IMR-90 (cell line): Measurements from ENCODE around the gene ITGB5. TPM values are rescaled to one million over a fixed set of nuclear protein-coding genes. Genes with fewer than 3 reads are reported as not detected.

Experiments
- ATAC-seq: fragments of 200-7000 bp; cut with Tn5 transposase; 2 replicates; pipeline ENCODE4 v1.9.1; 2020; ENCODE audit warnings: low read depth, mild to moderate bottlenecking, moderate library complexity
- BruUV-seq: library from RNA; stranded (reverse); fragments of 400-500 nt; replicated peaks from 2 replicates; lab custom pipeline; 2021; lab: Mats Ljungman, UMichigan
- CTCF ChIA-PET: fragments of 300-600 bp; formaldehyde crosslinking; extraction: SDS; loops from one replicate; lab custom pipeline; 2021; ENCODE audit warnings: antibody characterized with exemption; lab: Yijun Ruan, JAX
- POLR2A ChIA-PET: fragments of 300-600 bp; sonication (Branson Sonifier 250); formaldehyde crosslinking; loops from one replicate; lab custom pipeline; 2022; ENCODE audit warnings: antibody characterized with exemption; ENCODE audit not compliant: unreplicated experiment; lab: Charles Lee
- DNase-seq: peaks from one replicate; pipeline ENCODE4 v3.0.0; 2013
- H2AFZ ChIP-seq: replicated peaks from 2 replicates; pipeline ENCODE3; 2013; ENCODE audit warnings: low read length, mild to moderate bottlenecking; ENCODE audit not compliant: poor library complexity
- H2AK5ac ChIP-seq: 2 replicates; pipeline ENCODE4 v1.6.1; 2013; ENCODE audit warnings: low read depth, low read length, inconsistent platforms
- H2AK9ac ChIP-seq: replicated peaks from 2 replicates; pipeline ENCODE3; 2013; ENCODE audit warnings: mild to moderate bottlenecking, low read depth, low read length, moderate library complexity; ENCODE audit not compliant: poor library complexity
- H2BK120ac ChIP-seq: 2 replicates; pipeline ENCODE4 v1.6.1; 2013; ENCODE audit warnings: low read depth, low read length, inconsistent platforms
- H2BK15ac ChIP-seq: 3 replicates; pipeline ENCODE4 v1.6.1; 2013; ENCODE audit warnings: low read depth, low read length, inconsistent platforms
- H2BK20ac ChIP-seq: 2 replicates; pipeline ENCODE4 v1.6.1; 2013; ENCODE audit warnings: low read depth, mild to moderate bottlenecking, inconsistent platforms, low read length, moderate library complexity
- H2BK5ac ChIP-seq: 2 replicates; pipeline ENCODE4 v1.6.1; 2013; ENCODE audit warnings: mild to moderate bottlenecking, low read depth, low read length, inconsistent platforms; ENCODE audit not compliant: poor library complexity, severe bottlenecking
- H3K14ac ChIP-seq: replicated peaks from 2 replicates; pipeline ENCODE4 v1.6.1; 2013; ENCODE audit warnings: low read depth, low read length, inconsistent platforms
- H3K18ac ChIP-seq: 2 replicates; pipeline ENCODE4 v1.6.1; 2013; ENCODE audit warnings: low read depth, low read length, control low read depth
- H3K23ac ChIP-seq: 2 replicates; pipeline ENCODE4 v1.6.1; 2013; ENCODE audit warnings: low read depth, low read length, inconsistent platforms
- H3K27ac ChIP-seq: 2 replicates; pipeline ENCODE4 v1.5.1; 2013; ENCODE audit warnings: mild to moderate bottlenecking, control low read depth, low read length; ENCODE audit not compliant: insufficient read depth
- H3K27me3 ChIP-seq: 2 replicates; pipeline ENCODE4 v1.6.1; 2013; ENCODE audit warnings: low read length; ENCODE audit not compliant: control insufficient read depth, insufficient read depth
- H3K36me3 ChIP-seq: 2 replicates; pipeline ENCODE4 v1.6.1; 2013; ENCODE audit warnings: low read length, mixed read lengths; ENCODE audit not compliant: control insufficient read depth, insufficient read depth
- H3K4ac ChIP-seq: 2 replicates; pipeline ENCODE4 v1.6.1; 2013; ENCODE audit warnings: low read depth, low read length, inconsistent platforms
- H3K4me1 ChIP-seq: 2 replicates; pipeline ENCODE4 v1.6.1; 2013; ENCODE audit warnings: low read length, mixed read lengths; ENCODE audit not compliant: control insufficient read depth, insufficient read depth
- H3K4me2 ChIP-seq: 2 replicates; pipeline ENCODE4 v1.6.1; 2013; ENCODE audit warnings: low read depth, mild to moderate bottlenecking, control low read depth, low read length, moderate library complexity
- H3K4me3 ChIP-seq: 2 replicates; pipeline ENCODE4 v1.5.1; 2013; ENCODE audit warnings: low read depth, mild to moderate bottlenecking, control low read depth, low read length, moderate library complexity; ENCODE audit not compliant: insufficient read depth
- H3K56ac ChIP-seq: 2 replicates; pipeline ENCODE4 v1.6.1; 2013; ENCODE audit warnings: low read length, inconsistent platforms; ENCODE audit not compliant: insufficient read depth; ENCODE audit errors: extremely low read depth
- H3K79me1 ChIP-seq, 2 experiments: 2 replicates each; pipeline ENCODE4 v1.6.1; 2013; ENCODE audit warnings: low read length in 2 of 2, inconsistent platforms in 1 of 2, low read depth in 1 of 2
- H3K9ac ChIP-seq: 2 replicates; pipeline ENCODE4 v1.6.1; 2013; ENCODE audit warnings: low read depth, low read length, control low read depth
- H3K9me1 ChIP-seq: 2 replicates; pipeline ENCODE4 v1.6.1; 2013; ENCODE audit warnings: low read length, inconsistent platforms; ENCODE audit not compliant: insufficient read depth
- H3K9me3 ChIP-seq: 2 replicates; pipeline ENCODE4 v1.6.1; 2013; ENCODE audit warnings: low read length; ENCODE audit not compliant: control insufficient read depth, insufficient read depth
- H4K20me1 ChIP-seq: 2 replicates; pipeline ENCODE4 v1.6.1; 2013; ENCODE audit warnings: low read length, inconsistent platforms; ENCODE audit not compliant: insufficient read depth
- H4K5ac ChIP-seq: 2 replicates; pipeline ENCODE4 v1.6.1; 2013; ENCODE audit warnings: mild to moderate bottlenecking, low read depth, low read length, control low read depth
- H4K8ac ChIP-seq, 2 experiments: 2 replicates each; pipeline ENCODE4 v1.6.1; 2013; ENCODE audit warnings: low read depth in 2 of 2, low read length in 2 of 2, control low read depth in 1 of 2, inconsistent platforms in 1 of 2
- H4K91ac ChIP-seq: 2 replicates; pipeline ENCODE4 v1.6.1; 2013; ENCODE audit warnings: low read depth, low read length, inconsistent platforms; ENCODE audit not compliant: insufficient read depth
- BHLHE40 ChIP-seq: fragments of 150-350 bp; IDR thresholded peaks from 2 replicates; pipeline ENCODE4 v1.6.1; 2016; ENCODE audit warnings: mild to moderate bottlenecking, low read depth, low read length
- MAZ ChIP-seq: IDR thresholded peaks from 2 replicates; pipeline ENCODE4 v1.6.1; 2012; ENCODE audit warnings: low read depth, mild to moderate bottlenecking, low read length, improper control_type of control experiment, moderate library complexity, borderline replicate concordance
- MXI1 ChIP-seq: IDR thresholded peaks from 2 replicates; pipeline ENCODE4 v1.6.1; 2012; ENCODE audit warnings: low read depth, mild to moderate bottlenecking, low read length, moderate library complexity, borderline replicate concordance
- RCOR1 ChIP-seq: IDR thresholded peaks from 2 replicates; pipeline ENCODE4 v1.6.1; 2012; ENCODE audit warnings: mild to moderate bottlenecking, low read length, improper control_type of control experiment; ENCODE audit not compliant: insufficient replicate concordance
- RFX5 ChIP-seq: IDR thresholded peaks from 2 replicates; pipeline ENCODE4 v1.8.0; 2012; ENCODE audit warnings: low read depth, mild to moderate bottlenecking, low read length, moderate library complexity
- SMC3 ChIP-seq: fragments of 150-350 bp; IDR thresholded peaks from 2 replicates; pipeline ENCODE4 v1.6.1; 2016; ENCODE audit warnings: low read depth, mild to moderate bottlenecking, antibody characterized with exemption, low read length, moderate library complexity
- WGBS, 2 experiments: methylation state at CpG; one replicate each; pipeline versions ENCODE4 v1.1.5 to v1.1.7; 2013; ENCODE audit warnings: missing lambda C conversion rate in 2 of 2; ENCODE audit not compliant: insufficient read length in 1 of 2; ENCODE audit errors: extremely low coverage in 2 of 2; 5-methylcytosine and 5-hydroxymethylcytosine counted together
- dilution Hi-C: fragments of 300-500 bp; cut with HindIII; formaldehyde crosslinking; loops from one replicate; pipeline ENCODE4 v1.14.3; 2018; ENCODE audit warnings: low sequenced_read_pairs; ENCODE audit not compliant: unreplicated experiment
- in situ Hi-C: fragments of 300-500 bp; cut with MboI; formaldehyde crosslinking; loops from 3 replicates; pipeline ENCODE4 v1.14.3; 2019; ENCODE audit warnings: low sequenced_read_pairs, inconsistent platforms, mixed read lengths
- intact Hi-C: fragments of 100-400 bp; cut with micrococcal nuclease; formaldehyde crosslinking; loops from 2 replicates; pipeline ENCODE4 v1.10.0; 2022
- polyA plus RNA-seq, 3 experiments: library from polyadenylated mRNA; depleted of rRNA; stranded (reverse); fragments of >200 nt; gene quantifications; 2 replicates each; pipeline ENCODE4 v1.2.3, GENCODE V29; 2012; ENCODE audit warnings: low replicate concordance in 1 of 3
- total RNA-seq: library from RNA; depleted of rRNA; stranded (reverse); fragments of >200 nt; gene quantifications from 2 replicates; pipeline ENCODE4 v1.2.3, GENCODE V29; 2012
- TF ChIP-seq, protein P1 (sequence below): fragments of 150-350 bp; IDR thresholded peaks from 2 replicates; pipeline ENCODE4 v1.6.1; 2016; ENCODE audit warnings: low read depth, mild to moderate bottlenecking, low read length, moderate library complexity, borderline replicate concordance

The ITGB5 gene
- total and polyA plus RNA-seq, 2 of the 4 experiments (the other 2 are of a cell fraction) = 85.0 to 101 TPM

DNA sequence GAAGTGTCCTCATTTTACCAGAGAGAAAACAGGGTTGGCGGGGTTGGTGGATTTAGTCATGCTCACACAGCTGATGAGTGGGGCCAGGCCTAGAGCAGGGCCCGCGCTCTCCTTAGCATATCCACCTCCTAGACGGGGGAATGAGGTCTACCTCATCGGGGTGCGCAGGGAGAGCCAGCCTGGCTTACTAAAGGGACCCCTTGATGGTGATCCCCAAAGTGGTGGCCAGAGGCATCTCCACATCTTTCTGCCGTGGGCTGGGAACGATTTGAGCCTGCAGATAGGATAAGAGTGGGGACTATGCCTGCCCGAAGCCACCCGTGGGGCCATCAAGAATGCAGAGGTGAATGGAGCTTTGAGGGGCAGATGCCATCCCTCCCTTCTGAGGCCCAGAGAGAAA lies 87.5 kb downstream of the ITGB5 start:
- H3K4me3 ChIP-seq = no peak overlapping the region
- H3K79me1 ChIP-seq = peaks cover 0 to 13% of the 10 kb centered on the region in 2 experiments; a peak in 2 of 4 replicates
- H3K27ac ChIP-seq = no peak overlapping the region
- no peak overlapping the region for H3K4me2 ChIP-seq
- peaks cover 16% of the 10 kb centered on the region for H3K9me1 ChIP-seq
- H3K18ac ChIP-seq = no peak overlapping the region
- BruUV-seq = no TSS peak
- DNase-seq = no peak
- no peak overlapping the region for H2BK20ac ChIP-seq
- H2BK5ac ChIP-seq = no peak overlapping the region
- 80% methylated on average over 2 of the region's 10 CpGs; no CpG with 5 or more reads in 1 of the 2 experiments for WGBS, 2 experiments
- intact Hi-C loops = no loop called here
- H3K9me3 ChIP-seq = no peaks in the 10 kb centered on the region
- no peak overlapping the region for H3K23ac ChIP-seq
- in situ Hi-C loops = no loop called here
- no peak overlapping the region for H2BK15ac ChIP-seq
- no peak overlapping the region for H2AK9ac ChIP-seq
- ChIA-PET CTCF (no interaction called here), POLR2A (no interaction called here)
- H3K4me1 ChIP-seq = peaks cover 8% of the 10 kb centered on the region
- no peak overlapping the region for H3K4ac ChIP-seq
- no peak overlapping the region for H4K91ac ChIP-seq
- no peak overlapping the region for H3K9ac ChIP-seq
- no peak for ATAC-seq
- H2BK120ac ChIP-seq = no peak overlapping the region
- H3K56ac ChIP-seq = no peak overlapping the region
- no peak for TF ChIP-seq RCOR1
- TF ChIP-seq MXI1 = no peak
- TF ChIP-seq MAZ = no peak
- no peak for TF ChIP-seq SMC3
- no peak for TF ChIP-seq BHLHE40
- TF ChIP-seq, protein P1, sequence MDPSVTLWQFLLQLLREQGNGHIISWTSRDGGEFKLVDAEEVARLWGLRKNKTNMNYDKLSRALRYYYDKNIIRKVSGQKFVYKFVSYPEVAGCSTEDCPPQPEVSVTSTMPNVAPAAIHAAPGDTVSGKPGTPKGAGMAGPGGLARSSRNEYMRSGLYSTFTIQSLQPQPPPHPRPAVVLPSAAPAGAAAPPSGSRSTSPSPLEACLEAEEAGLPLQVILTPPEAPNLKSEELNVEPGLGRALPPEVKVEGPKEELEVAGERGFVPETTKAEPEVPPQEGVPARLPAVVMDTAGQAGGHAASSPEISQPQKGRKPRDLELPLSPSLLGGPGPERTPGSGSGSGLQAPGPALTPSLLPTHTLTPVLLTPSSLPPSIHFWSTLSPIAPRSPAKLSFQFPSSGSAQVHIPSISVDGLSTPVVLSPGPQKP = no peak
- no peak for TF ChIP-seq RFX5
- dilution Hi-C loops = no loop called here
- peaks cover 22% of the 10 kb centered on the region for H3K36me3 ChIP-seq
- H3K27me3 ChIP-seq = no peaks in the 10 kb centered on the region
- no peak overlapping the region for H2AFZ ChIP-seq
- no peak overlapping the region for H4K5ac ChIP-seq
- no peak overlapping the region for H3K14ac ChIP-seq
- H4K8ac ChIP-seq = no peak overlapping the region
- peaks cover 13% of the 10 kb centered on the region for H4K20me1 ChIP-seq
- H2AK5ac ChIP-seq = no peak overlapping the region
